Activated naive CD4-positive, alpha-beta T cell treated with anti-CD3 and anti-CD28 coated beads, Interleukin-2, amount 50 U/mL, for 24 hours (primary cell): ENCODE results near the gene SLC12A7.

Experiments
- H3K27ac Mint-ChIP-seq: one replicate; pipeline ENCODE4 v1.8.0; 2021; ENCODE audit warnings: mild to moderate bottlenecking, mixed read lengths
- H3K27me3 Mint-ChIP-seq: one replicate; pipeline ENCODE4 v1.8.0; 2021; ENCODE audit warnings: mixed read lengths
- H3K36me3 Mint-ChIP-seq: one replicate; pipeline ENCODE4 v1.8.0; 2021; ENCODE audit warnings: mixed read lengths
- H3K4me1 Mint-ChIP-seq: one replicate; pipeline ENCODE4 v1.8.0; 2021; ENCODE audit warnings: mixed read lengths
- H3K4me3 Mint-ChIP-seq: one replicate; pipeline ENCODE4 v1.8.0; 2021; ENCODE audit warnings: mild to moderate bottlenecking, mixed read lengths
- H3K9me3 Mint-ChIP-seq: one replicate; pipeline ENCODE4 v1.8.0; 2021; ENCODE audit warnings: mixed read lengths

Gene SLC12A7

GRCh38 chr5:1109542-1110306 is 2.1 kb downstream of the SLC12A7 start:
- Mint-ChIP-seq H3K36me3 (no peaks in the 10 kb centered on the region), H3K27me3 (no peaks in the 10 kb centered on the region)

GRCh38 chr5:1108865-1109174 is 3.0 kb downstream of the SLC12A7 start:
- Mint-ChIP-seq H3K4me1 (peaks cover 59% of the 10 kb centered on the region), H3K27me3 (no peaks in the 10 kb centered on the region), H3K9me3 (no peaks in the 10 kb centered on the region), H3K4me3 (no peak overlapping the region), H3K27ac (no peak overlapping the region), H3K36me3 (no peaks in the 10 kb centered on the region)

More at GRCh38 chr5:1109542-1110306, 2.1 kb downstream of the SLC12A7 start:
- Mint-ChIP-seq H3K9me3 (no peaks in the 10 kb centered on the region), H3K27ac (peak overlapping the region; percentile 82), H3K4me3 (peak overlapping the region; percentile 88), H3K4me1 (peaks cover 51% of the 10 kb centered on the region)

- peak overlapping the region; percentile 4 for H3K4me3 Mint-ChIP-seq
- no peaks in the 10 kb centered on the region for H3K9me3 Mint-ChIP-seq
- H3K27me3 Mint-ChIP-seq = no peaks in the 10 kb centered on the region
- H3K27ac Mint-ChIP-seq = no peak overlapping the region
- peaks cover 64% of the 10 kb centered on the region for H3K4me1 Mint-ChIP-seq
- H3K36me3 Mint-ChIP-seq = no peaks in the 10 kb centered on the region
Measured at GRCh38 chr5:1108023-1108864, 3.6 kb downstream of the SLC12A7 start.

GRCh38 chr5:1107167-1108022 is 4.5 kb downstream of the SLC12A7 start:
- H3K9me3 Mint-ChIP-seq = no peaks in the 10 kb centered on the region

GRCh38 chr5:1106385-1107166 is 5.3 kb downstream of the SLC12A7 start:
- H3K4me1 Mint-ChIP-seq = peaks cover 75% of the 10 kb centered on the region
- peak overlapping the region; percentile 58 for H3K4me3 Mint-ChIP-seq
- H3K9me3 Mint-ChIP-seq = no peaks in the 10 kb centered on the region
- H3K27ac Mint-ChIP-seq = peak overlapping the region; percentile 91
- no peaks in the 10 kb centered on the region for H3K27me3 Mint-ChIP-seq
- H3K36me3 Mint-ChIP-seq = no peaks in the 10 kb centered on the region

More at GRCh38 chr5:1107167-1108022, 4.5 kb downstream of the SLC12A7 start:
- no peaks in the 10 kb centered on the region for H3K27me3 Mint-ChIP-seq
- peaks cover 67% of the 10 kb centered on the region for H3K4me1 Mint-ChIP-seq
- no peaks in the 10 kb centered on the region for H3K36me3 Mint-ChIP-seq
- peak overlapping the region; percentile 58 for H3K4me3 Mint-ChIP-seq
- peak overlapping the region; percentile 91 for H3K27ac Mint-ChIP-seq

- Mint-ChIP-seq H3K9me3 (no peaks in the 10 kb centered on the region), H3K4me1 (peaks cover 81% of the 10 kb centered on the region), H3K27ac (peak overlapping the region; percentile 88), H3K36me3 (no peaks in the 10 kb centered on the region), H3K4me3 (peak overlapping the region; percentile 82), H3K27me3 (no peaks in the 10 kb centered on the region)
Measured at GRCh38 chr5:1105350-1106265, 6.3 kb downstream of the SLC12A7 start.

- Mint-ChIP-seq H3K27ac (no peak overlapping the region), H3K4me1 (peaks cover 73% of the 10 kb centered on the region), H3K27me3 (no peaks in the 10 kb centered on the region), H3K4me3 (peak overlapping the region; percentile 82), H3K9me3 (no peaks in the 10 kb centered on the region), H3K36me3 (no peaks in the 10 kb centered on the region)
Measured at GRCh38 chr5:1104327-1105006, 7.4 kb downstream of the SLC12A7 start.

GRCh38 chr5:1103505-1104326 is 8.1 kb downstream of the SLC12A7 start:
- H3K36me3 Mint-ChIP-seq = no peaks in the 10 kb centered on the region
- no peaks in the 10 kb centered on the region for H3K27me3 Mint-ChIP-seq
- peak overlapping the region; percentile 10 for H3K27ac Mint-ChIP-seq
- H3K4me1 Mint-ChIP-seq = peaks cover 71% of the 10 kb centered on the region
- H3K4me3 Mint-ChIP-seq = peak overlapping the region; percentile 82
- H3K9me3 Mint-ChIP-seq = no peaks in the 10 kb centered on the region

GRCh38 chr5:1103093-1103492 is 8.8 kb downstream of the SLC12A7 start:
- H3K4me1 Mint-ChIP-seq = peaks cover 66% of the 10 kb centered on the region
- no peaks in the 10 kb centered on the region for H3K36me3 Mint-ChIP-seq
- H3K27ac Mint-ChIP-seq = no peak overlapping the region
- H3K27me3 Mint-ChIP-seq = no peaks in the 10 kb centered on the region
- peak overlapping the region; percentile 82 for H3K4me3 Mint-ChIP-seq
- no peaks in the 10 kb centered on the region for H3K9me3 Mint-ChIP-seq

GRCh38 chr5:1101961-1102713 is 9.7 kb downstream of the SLC12A7 start:
- Mint-ChIP-seq H3K27me3 (no peaks in the 10 kb centered on the region), H3K4me1 (peaks cover 62% of the 10 kb centered on the region), H3K36me3 (peaks cover 1% of the 10 kb centered on the region), H3K27ac (no peak overlapping the region), H3K9me3 (no peaks in the 10 kb centered on the region), H3K4me3 (no peak overlapping the region)

- Mint-ChIP-seq H3K27ac (no peak overlapping the region), H3K36me3 (peaks cover 3% of the 10 kb centered on the region), H3K4me1 (peaks cover 51% of the 10 kb centered on the region), H3K4me3 (no peak overlapping the region), H3K27me3 (no peaks in the 10 kb centered on the region), H3K9me3 (no peaks in the 10 kb centered on the region)
Measured at GRCh38 chr5:1100664-1101574, 10.9 kb downstream of the SLC12A7 start.
